Measurements from ENCODE around the gene CDH23.

CDH23 gene

GRCh38 chr10:71750124-71750841 is 353.6 kb downstream of the CDH23 start:
- FAIRE-seq, result no peak

GRCh38 chr10:71750986-71751385 is 354.3 kb downstream of the CDH23 start:
- FAIRE-seq, result no peak

GRCh38 chr10:71751515-71752224 is 354.9 kb downstream of the CDH23 start:
- FAIRE-seq, result no peak

- no peak for FAIRE-seq
Observed at GRCh38 chr10:71752391-71753090, 355.8 kb downstream of the CDH23 start.

GRCh38 chr10:71753091-71753959 is 356.6 kb downstream of the CDH23 start:
- no peak for FAIRE-seq

GRCh38 chr10:71753960-71754505 is 357.3 kb downstream of the CDH23 start:
- FAIRE-seq, result no peak

- FAIRE-seq, result no peak
Observed at GRCh38 chr10:71754562-71754961, 357.8 kb downstream of the CDH23 start.

GRCh38 chr10:71755179-71755879 is 358.6 kb downstream of the CDH23 start:
- no peak for FAIRE-seq

- FAIRE-seq, result no peak
Observed at GRCh38 chr10:71756311-71757191, 359.8 kb downstream of the CDH23 start.

GRCh38 chr10:71757399-71757922 is 360.7 kb downstream of the CDH23 start:
- no peak for FAIRE-seq

- no peak for FAIRE-seq
Observed at GRCh38 chr10:71761105-71761511, 364.4 kb downstream of the CDH23 start.

- no peak for FAIRE-seq
Observed at GRCh38 chr10:71761541-71762113, 364.9 kb downstream of the CDH23 start.

- FAIRE-seq, result no peak
Observed at GRCh38 chr10:71762324-71762723, 365.6 kb downstream of the CDH23 start.

GRCh38 chr10:71763352-71764127 is 366.8 kb downstream of the CDH23 start:
- FAIRE-seq, result no peak

GRCh38 chr10:71765176-71765904 is 368.6 kb downstream of the CDH23 start:
- FAIRE-seq, result no peak

- no peak for FAIRE-seq
Observed at GRCh38 chr10:71765906-71766716, 369.4 kb downstream of the CDH23 start.

GRCh38 chr10:71766717-71767419 is 370.1 kb downstream of the CDH23 start:
- FAIRE-seq, result no peak
